OCI-LY3 (cell line): ENCODE measurements around the gene ARID1B.

Experiments used
- H2AFZ ChIP-seq: fragments of 200-600, 300-600 bp; shearing (Covaris generic); 2 replicates; pipeline ENCODE4 v1.6.0; 2014; ENCODE audit warnings: antibody characterized with exemption, low read depth, low read length
- H3K27ac ChIP-seq: fragments of 200-600, 300-600 bp; sonication (generic); 2 replicates; pipeline ENCODE4 v1.5.1; 2014; ENCODE audit warnings: mild to moderate bottlenecking, low read length, moderate library complexity, mixed read lengths
- H3K27me3 ChIP-seq: fragments of 200-600, 300-600 bp; sonication (generic); 2 replicates; pipeline ENCODE4 v1.6.1; 2014; ENCODE audit warnings: low read depth, low read length, mixed read lengths
- H3K36me3 ChIP-seq: fragments of 200-600, 300-600 bp; sonication (generic); replicated peaks from 2 replicates; pipeline ENCODE3; 2014; ENCODE audit warnings: low read depth, low read length, mixed read lengths
- H3K4me1 ChIP-seq: fragments of 300-600, 200-600 bp; sonication (generic); 2 replicates; pipeline ENCODE4 v1.6.1; 2014; ENCODE audit warnings: low read length, mixed read lengths
- H3K4me2 ChIP-seq: fragments of 200-600, 300-600 bp; sonication (generic); 2 replicates; pipeline ENCODE4 v1.6.1; 2014; ENCODE audit warnings: low read length, mixed read lengths
- H3K4me3 ChIP-seq: fragments of 300-600, 200-600 bp; sonication (generic); 2 replicates; pipeline ENCODE4 v1.5.1; 2014; ENCODE audit warnings: antibody characterized with exemption, mild to moderate bottlenecking, low read length, moderate library complexity
- H3K79me2 ChIP-seq: fragments of 300-600, 200-600 bp; shearing (Covaris generic); 2 replicates; pipeline ENCODE4 v1.6.1; 2014; ENCODE audit warnings: mild to moderate bottlenecking, low read length, mixed read lengths
- H3K9ac ChIP-seq: fragments of 300-600, 200-600 bp; shearing (Covaris generic); 2 replicates; pipeline ENCODE4 v1.6.0; 2014; ENCODE audit warnings: mild to moderate bottlenecking, low read length, moderate library complexity
- H3K9me3 ChIP-seq: fragments of 200-600, 300-600 bp; shearing (Covaris generic); 2 replicates; pipeline ENCODE4 v1.6.1; 2014; ENCODE audit warnings: low read length, mixed read lengths; ENCODE audit not compliant: insufficient read depth
- H4K20me1 ChIP-seq: fragments of 200-600, 300-600 bp; sonication (generic); 2 replicates; pipeline ENCODE4 v1.6.1; 2016; ENCODE audit warnings: low read length, mixed read lengths; ENCODE audit not compliant: insufficient read depth
- EZH2phosphoT487 ChIP-seq: fragments of 200-600 bp; shearing (Covaris generic); IDR thresholded peaks from 2 replicates; pipeline ENCODE4 v1.6.1; 2018; ENCODE audit warnings: antibody characterized with exemption, mixed run types, low read depth
- TF ChIP-seq, protein P1 (sequence below): fragments of 200-600, 300-600 bp; sonication (generic); IDR thresholded peaks from 2 replicates; pipeline ENCODE4 v1.5.1; 2014; ENCODE audit warnings: antibody characterized with exemption, low read length, low read depth

ARID1B gene

DNA sequence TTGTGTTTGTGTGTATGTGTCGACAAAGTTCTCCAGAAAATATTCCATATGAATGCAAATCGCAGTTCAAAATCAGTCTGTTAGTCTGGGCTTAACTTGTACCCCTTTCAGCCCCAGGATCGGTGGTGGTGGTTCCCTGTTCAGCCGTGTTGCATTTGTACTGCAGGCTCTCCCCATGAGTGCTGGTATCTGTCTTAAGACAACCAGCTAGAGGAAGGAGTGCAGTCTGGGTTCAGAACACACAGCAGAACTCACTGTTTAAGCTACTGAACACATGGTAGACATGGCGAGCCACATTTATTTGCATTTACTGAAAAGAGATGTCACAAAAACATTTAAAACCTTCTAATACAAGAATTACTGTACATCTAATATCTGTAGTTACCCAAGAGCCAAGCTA lies 192.1 kb downstream of the ARID1B start:
- Histone ChIP-seq H3K4me2 (peak overlapping the region; percentile 32), H3K27ac (no peak overlapping the region; the same call in 1 of the 2 replicates), H3K27me3 (no peaks in the 10 kb centered on the region), H3K4me3 (no peak overlapping the region), H3K9ac (no peak overlapping the region), H3K4me1 (peaks cover 35% of the 10 kb centered on the region), H4K20me1 (peaks cover 16% of the 10 kb centered on the region; the same call in 1 of the 2 replicates), H3K79me2 (peaks cover 51% of the 10 kb centered on the region), H2AFZ (no peak overlapping the region), H3K9me3 (no peaks in the 10 kb centered on the region), H3K36me3 (peaks cover 3% of the 10 kb centered on the region)
- TF ChIP-seq, protein P1, sequence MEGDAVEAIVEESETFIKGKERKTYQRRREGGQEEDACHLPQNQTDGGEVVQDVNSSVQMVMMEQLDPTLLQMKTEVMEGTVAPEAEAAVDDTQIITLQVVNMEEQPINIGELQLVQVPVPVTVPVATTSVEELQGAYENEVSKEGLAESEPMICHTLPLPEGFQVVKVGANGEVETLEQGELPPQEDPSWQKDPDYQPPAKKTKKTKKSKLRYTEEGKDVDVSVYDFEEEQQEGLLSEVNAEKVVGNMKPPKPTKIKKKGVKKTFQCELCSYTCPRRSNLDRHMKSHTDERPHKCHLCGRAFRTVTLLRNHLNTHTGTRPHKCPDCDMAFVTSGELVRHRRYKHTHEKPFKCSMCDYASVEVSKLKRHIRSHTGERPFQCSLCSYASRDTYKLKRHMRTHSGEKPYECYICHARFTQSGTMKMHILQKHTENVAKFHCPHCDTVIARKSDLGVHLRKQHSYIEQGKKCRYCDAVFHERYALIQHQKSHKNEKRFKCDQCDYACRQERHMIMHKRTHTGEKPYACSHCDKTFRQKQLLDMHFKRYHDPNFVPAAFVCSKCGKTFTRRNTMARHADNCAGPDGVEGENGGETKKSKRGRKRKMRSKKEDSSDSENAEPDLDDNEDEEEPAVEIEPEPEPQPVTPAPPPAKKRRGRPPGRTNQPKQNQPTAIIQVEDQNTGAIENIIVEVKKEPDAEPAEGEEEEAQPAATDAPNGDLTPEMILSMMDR, result no peak
- TF ChIP-seq EZH2phosphoT487, result no peak

DNA sequence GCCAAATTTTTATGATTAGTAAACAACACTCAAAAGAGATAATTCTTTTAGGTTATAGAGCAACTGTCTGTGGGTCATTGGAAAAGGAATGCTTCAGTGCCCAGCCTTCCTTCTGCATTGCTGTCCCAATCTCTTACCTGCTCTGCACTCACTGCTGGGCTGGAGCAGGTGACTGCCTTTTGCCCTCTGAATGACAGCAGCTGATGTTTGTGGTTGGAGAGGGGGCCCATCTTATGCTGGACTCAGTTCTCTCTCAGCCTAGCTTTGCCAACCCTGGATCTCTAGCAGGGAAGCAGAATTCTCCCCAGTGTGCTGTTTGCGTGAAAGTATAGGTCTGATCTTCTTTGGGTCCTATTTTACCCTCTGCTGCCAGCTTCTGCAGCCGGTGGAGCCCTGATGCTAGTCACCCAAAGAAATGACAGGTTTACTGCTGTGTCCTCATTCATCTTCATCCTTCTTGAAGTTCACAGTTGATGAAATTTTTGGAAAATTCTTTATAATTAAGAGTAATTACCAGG lies 193.5 kb downstream of the ARID1B start:
- Histone ChIP-seq H3K27me3 (no peaks in the 10 kb centered on the region), H4K20me1 (peaks cover 11% of the 10 kb centered on the region; the same call in 1 of the 2 replicates), H3K79me2 (peaks cover 61% of the 10 kb centered on the region)

DNA sequence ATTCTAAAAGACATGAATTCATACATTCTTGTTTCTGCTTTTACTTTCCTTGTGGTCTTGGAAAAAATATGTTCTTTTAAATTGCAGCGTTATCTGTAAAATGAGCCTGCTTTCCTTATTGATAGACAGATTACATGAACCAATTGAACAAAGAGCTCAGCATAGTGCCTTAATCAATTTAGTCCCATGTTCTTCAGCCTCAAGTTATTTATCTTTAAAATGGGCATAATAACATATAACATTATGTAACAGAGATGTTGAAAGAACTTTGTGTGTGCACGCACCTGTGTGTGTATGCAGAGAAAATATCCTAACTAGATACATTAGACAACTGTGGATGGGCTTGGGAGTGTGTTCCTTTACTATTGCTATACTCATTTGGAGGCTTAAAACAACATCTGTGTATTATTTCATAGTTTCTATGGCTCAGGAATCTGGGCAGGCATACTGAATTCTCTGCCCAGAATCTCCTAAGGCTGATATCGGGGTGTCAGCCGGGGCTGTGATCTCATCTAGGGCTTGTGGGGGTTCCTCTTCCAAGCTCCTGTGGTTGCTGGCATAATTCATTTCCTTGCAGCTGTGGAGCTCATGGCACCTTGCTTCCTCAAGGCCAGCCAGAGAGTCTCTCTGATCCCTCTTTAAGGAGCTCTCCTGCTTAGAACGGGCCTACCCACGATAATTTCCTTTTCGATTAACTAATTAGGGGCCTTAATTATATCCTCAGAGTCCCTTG lies 194.1 kb downstream of the ARID1B start:
- no peak for TF ChIP-seq EZH2phosphoT487
- TF ChIP-seq, protein P1, result no peak
- no peak overlapping the region for H2AFZ ChIP-seq
- no peak overlapping the region for H3K4me2 ChIP-seq
- no peak overlapping the region for H3K27ac ChIP-seq
- no peaks in the 10 kb centered on the region for H3K9me3 ChIP-seq
- peaks cover 45% of the 10 kb centered on the region for H3K4me1 ChIP-seq
- H3K27me3 ChIP-seq, result no peaks in the 10 kb centered on the region
- H3K9ac ChIP-seq, result no peak overlapping the region
- peaks cover 3% of the 10 kb centered on the region for H3K36me3 ChIP-seq
- no peak overlapping the region for H3K4me3 ChIP-seq
- peaks cover 68% of the 10 kb centered on the region for H3K79me2 ChIP-seq
- H4K20me1 ChIP-seq, result peaks cover 11% of the 10 kb centered on the region; the same call in 1 of the 2 replicates

More for the DNA sequence above, 193.5 kb downstream of the ARID1B start:
- no peak overlapping the region for H2AFZ ChIP-seq
- H3K4me3 ChIP-seq, result no peak overlapping the region
- no peak overlapping the region for H3K9ac ChIP-seq
- no peaks in the 10 kb centered on the region for H3K9me3 ChIP-seq
- H3K27ac ChIP-seq, result no peak overlapping the region
- TF ChIP-seq, protein P1, result no peak
- TF ChIP-seq EZH2phosphoT487, result no peak
- peaks cover 45% of the 10 kb centered on the region for H3K4me1 ChIP-seq
- no peak overlapping the region for H3K4me2 ChIP-seq
- H3K36me3 ChIP-seq, result peaks cover 3% of the 10 kb centered on the region

DNA sequence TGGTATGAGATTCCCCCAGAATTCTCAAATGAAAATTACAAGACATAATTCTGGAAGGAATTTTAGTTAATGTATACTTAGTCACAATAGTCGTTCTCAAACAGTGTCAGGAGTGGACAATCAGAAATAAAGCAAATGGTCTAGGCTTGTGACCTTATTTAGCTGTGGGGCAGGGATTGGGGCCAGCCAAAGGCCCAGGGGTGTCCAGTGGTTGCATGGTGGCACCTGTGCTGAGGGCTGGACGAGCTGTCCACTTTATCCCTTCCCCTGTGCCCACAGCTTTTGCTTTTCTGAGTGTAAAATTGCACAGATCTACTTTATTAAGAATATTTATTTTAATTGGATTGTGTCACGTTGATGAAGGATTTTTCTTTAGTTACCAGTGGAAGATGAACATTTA lies 195.0 kb downstream of the ARID1B start:
- Histone ChIP-seq H3K36me3 (peaks cover 3% of the 10 kb centered on the region), H3K9me3 (no peaks in the 10 kb centered on the region), H3K4me2 (no peak overlapping the region), H3K4me1 (peaks cover 49% of the 10 kb centered on the region), H3K9ac (no peak overlapping the region), H3K4me3 (no peak overlapping the region), H3K79me2 (peaks cover 75% of the 10 kb centered on the region), H3K27me3 (no peaks in the 10 kb centered on the region), H3K27ac (no peak overlapping the region), H2AFZ (no peak overlapping the region), H4K20me1 (peaks cover 11% of the 10 kb centered on the region; the same call in 1 of the 2 replicates)
- TF ChIP-seq EZH2phosphoT487, result no peak
- TF ChIP-seq, protein P1, result no peak
